ENCODE results near the gene TEDC1.
"Not testable (repeated sequence)": the region's sequence is repeated elsewhere in the genome, so short reads cannot be mapped to it uniquely, and the experiment has no call there.

Gene TEDC1

GRCh38 chr14:105537580-105538474, 46.8 kb downstream of the TEDC1 start:
- peak; percentile 10 for DNase-seq (ENCODE audit: low spot score)

DNA sequence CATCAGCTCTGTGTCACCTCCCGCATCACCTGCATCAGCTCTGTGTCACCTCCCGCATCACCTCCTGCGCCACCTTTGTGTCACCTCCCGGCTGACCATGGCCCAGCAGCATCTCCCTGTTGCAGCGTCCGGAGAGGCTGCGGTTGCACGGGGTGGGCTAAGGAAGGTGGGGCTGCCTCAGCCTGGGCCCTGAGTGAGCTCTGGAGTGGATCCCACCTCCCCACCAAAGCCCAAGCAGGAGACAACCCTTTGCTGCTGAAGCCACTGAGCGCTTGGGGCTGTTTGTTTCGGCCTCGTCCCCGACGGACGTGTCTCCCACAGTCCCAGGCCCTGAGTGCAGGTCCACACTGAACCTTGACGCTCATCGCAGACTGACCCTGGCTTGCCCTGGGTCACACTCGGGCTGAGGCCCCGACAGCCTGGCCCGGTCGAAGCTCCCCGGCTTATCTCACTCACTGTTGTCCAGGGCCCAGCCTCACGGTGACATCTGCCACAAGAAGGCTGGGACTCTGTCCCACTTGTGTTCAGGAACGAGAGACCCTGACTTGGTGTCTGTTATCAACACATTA, 47.5 kb downstream of the TEDC1 start:
- no peak for DNase-seq (ENCODE audit: low spot score)

DNA sequence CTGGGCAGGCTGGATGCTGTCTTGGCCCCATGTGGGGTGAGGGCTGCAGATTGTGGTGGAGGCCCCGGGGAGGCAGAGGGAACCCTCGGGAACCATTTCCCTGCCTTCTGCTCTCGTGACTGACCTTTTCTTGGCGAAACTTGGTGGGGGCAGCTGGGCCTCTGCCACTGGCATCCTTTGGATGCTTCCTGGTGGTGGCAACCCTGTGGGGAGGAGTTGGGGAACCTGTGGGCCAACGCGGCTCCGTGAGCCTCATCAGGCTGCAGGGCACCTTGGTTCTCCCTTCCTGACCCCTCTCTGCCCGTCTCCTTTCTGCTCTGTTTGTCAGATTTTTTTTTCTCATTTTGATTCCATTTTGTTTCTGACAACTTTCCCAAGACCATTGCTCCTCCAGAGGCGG, 49.8 kb downstream of the TEDC1 start:
- no peak for DNase-seq (ENCODE audit: low spot score)

- no peak for DNase-seq (ENCODE audit: low spot score)
Observed at GRCh38 chr14:105541218-105541875, 50.3 kb downstream of the TEDC1 start.

- not testable (repeated sequence) for DNase-seq (ENCODE audit: low spot score)
Observed at GRCh38 chr14:105545676-105546075, 54.6 kb downstream of the TEDC1 start.

GRCh38 chr14:105546410-105546809, 55.4 kb downstream of the TEDC1 start:
- not testable (repeated sequence) for DNase-seq (ENCODE audit: low spot score)

DNA sequence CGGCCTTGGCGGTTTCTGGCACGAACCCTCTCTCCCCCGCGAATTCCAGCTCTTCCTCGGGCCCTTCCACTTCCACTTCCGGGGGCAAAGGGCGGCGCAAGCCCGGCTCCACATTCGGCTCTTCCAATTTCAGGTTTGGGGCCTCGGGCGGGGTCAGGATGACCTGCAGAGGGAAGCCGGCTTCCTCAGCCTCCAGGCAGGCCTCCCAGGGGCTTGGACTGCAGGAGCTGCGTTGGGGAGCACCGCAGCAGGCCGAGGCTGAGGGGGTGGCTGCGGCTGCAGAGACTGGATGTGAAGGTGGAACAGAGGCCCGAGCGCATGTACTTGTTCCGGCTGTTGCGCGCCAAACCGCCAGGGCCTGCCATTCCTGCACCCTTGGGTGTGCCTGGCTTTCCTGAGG, 56.0 kb downstream of the TEDC1 start:
- not testable (repeated sequence) for DNase-seq (ENCODE audit: low spot score)

DNA sequence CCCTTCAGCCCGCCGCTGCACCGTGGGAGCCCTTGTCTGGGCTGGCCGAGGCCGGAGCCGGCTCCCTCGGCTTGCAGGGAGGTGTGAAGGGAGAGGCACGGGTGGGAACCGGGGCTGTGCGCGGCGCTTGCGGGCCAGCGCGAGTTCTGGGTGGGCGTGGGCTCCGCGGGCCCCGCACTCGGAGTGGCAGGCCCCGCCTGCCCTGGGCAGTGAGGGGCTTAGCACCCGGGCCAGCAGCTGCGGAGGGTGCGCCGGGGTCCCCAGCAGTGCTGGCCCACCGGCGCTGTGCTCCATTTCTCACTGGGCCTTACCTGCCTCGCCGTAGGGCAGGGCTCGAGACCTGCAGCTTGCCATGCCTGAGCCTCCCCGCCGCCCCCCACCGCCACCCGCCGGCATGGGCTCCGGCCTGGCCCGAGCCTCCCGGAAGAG, 56.7 kb downstream of the TEDC1 start:
- no peak for DNase-seq (ENCODE audit: low spot score)
